IMR-90 (cell line): ENCODE data around the gene ZNF296. TPM values are rescaled to one million over a fixed set of nuclear protein-coding genes. Genes with fewer than 3 reads are reported as not detected.

Experiments
- ATAC-seq: fragments of 200-7000 bp; cut with Tn5 transposase; 2 replicates; pipeline ENCODE4 v1.9.1; 2020; ENCODE audit warnings: low read depth, mild to moderate bottlenecking, moderate library complexity
- BruUV-seq: library from RNA; stranded (reverse); fragments of 400-500 nt; replicated peaks from 2 replicates; lab custom pipeline; 2021; lab: Mats Ljungman, UMichigan
- CTCF ChIA-PET: fragments of 300-600 bp; formaldehyde crosslinking; extraction: SDS; loops from one replicate; lab custom pipeline; 2021; ENCODE audit warnings: antibody characterized with exemption; lab: Yijun Ruan, JAX
- POLR2A ChIA-PET: fragments of 300-600 bp; sonication (Branson Sonifier 250); formaldehyde crosslinking; loops from one replicate; lab custom pipeline; 2022; ENCODE audit warnings: antibody characterized with exemption; ENCODE audit not compliant: unreplicated experiment; lab: Charles Lee
- DNase-seq: peaks from one replicate; pipeline ENCODE4 v3.0.0; 2013
- H2AFZ ChIP-seq: replicated peaks from 2 replicates; pipeline ENCODE3; 2013; ENCODE audit warnings: low read length, mild to moderate bottlenecking; ENCODE audit not compliant: poor library complexity
- H2AK5ac ChIP-seq: 2 replicates; pipeline ENCODE4 v1.6.1; 2013; ENCODE audit warnings: low read depth, low read length, inconsistent platforms
- H2AK9ac ChIP-seq: replicated peaks from 2 replicates; pipeline ENCODE3; 2013; ENCODE audit warnings: mild to moderate bottlenecking, low read depth, low read length, moderate library complexity; ENCODE audit not compliant: poor library complexity
- H2BK120ac ChIP-seq: 2 replicates; pipeline ENCODE4 v1.6.1; 2013; ENCODE audit warnings: low read depth, low read length, inconsistent platforms
- H2BK15ac ChIP-seq: 3 replicates; pipeline ENCODE4 v1.6.1; 2013; ENCODE audit warnings: low read depth, low read length, inconsistent platforms
- H2BK20ac ChIP-seq: 2 replicates; pipeline ENCODE4 v1.6.1; 2013; ENCODE audit warnings: low read depth, mild to moderate bottlenecking, inconsistent platforms, low read length, moderate library complexity
- H2BK5ac ChIP-seq: 2 replicates; pipeline ENCODE4 v1.6.1; 2013; ENCODE audit warnings: mild to moderate bottlenecking, low read depth, low read length, inconsistent platforms; ENCODE audit not compliant: poor library complexity, severe bottlenecking
- H3K14ac ChIP-seq: replicated peaks from 2 replicates; pipeline ENCODE4 v1.6.1; 2013; ENCODE audit warnings: low read depth, low read length, inconsistent platforms
- H3K18ac ChIP-seq: 2 replicates; pipeline ENCODE4 v1.6.1; 2013; ENCODE audit warnings: low read depth, low read length, control low read depth
- H3K23ac ChIP-seq: 2 replicates; pipeline ENCODE4 v1.6.1; 2013; ENCODE audit warnings: low read depth, low read length, inconsistent platforms
- H3K27ac ChIP-seq: 2 replicates; pipeline ENCODE4 v1.5.1; 2013; ENCODE audit warnings: mild to moderate bottlenecking, control low read depth, low read length; ENCODE audit not compliant: insufficient read depth
- H3K27me3 ChIP-seq: 2 replicates; pipeline ENCODE4 v1.6.1; 2013; ENCODE audit warnings: low read length; ENCODE audit not compliant: control insufficient read depth, insufficient read depth
- H3K36me3 ChIP-seq: 2 replicates; pipeline ENCODE4 v1.6.1; 2013; ENCODE audit warnings: low read length, mixed read lengths; ENCODE audit not compliant: control insufficient read depth, insufficient read depth
- H3K4ac ChIP-seq: 2 replicates; pipeline ENCODE4 v1.6.1; 2013; ENCODE audit warnings: low read depth, low read length, inconsistent platforms
- H3K4me1 ChIP-seq: 2 replicates; pipeline ENCODE4 v1.6.1; 2013; ENCODE audit warnings: low read length, mixed read lengths; ENCODE audit not compliant: control insufficient read depth, insufficient read depth
- H3K4me2 ChIP-seq: 2 replicates; pipeline ENCODE4 v1.6.1; 2013; ENCODE audit warnings: low read depth, mild to moderate bottlenecking, control low read depth, low read length, moderate library complexity
- H3K4me3 ChIP-seq: 2 replicates; pipeline ENCODE4 v1.5.1; 2013; ENCODE audit warnings: low read depth, mild to moderate bottlenecking, control low read depth, low read length, moderate library complexity; ENCODE audit not compliant: insufficient read depth
- H3K56ac ChIP-seq: 2 replicates; pipeline ENCODE4 v1.6.1; 2013; ENCODE audit warnings: low read length, inconsistent platforms; ENCODE audit not compliant: insufficient read depth; ENCODE audit errors: extremely low read depth
- H3K79me1 ChIP-seq, 2 experiments: 2 replicates each; pipeline ENCODE4 v1.6.1; 2013; ENCODE audit warnings: low read length in 2 of 2, inconsistent platforms in 1 of 2, low read depth in 1 of 2
- H3K9ac ChIP-seq: 2 replicates; pipeline ENCODE4 v1.6.1; 2013; ENCODE audit warnings: low read depth, low read length, control low read depth
- H3K9me1 ChIP-seq: 2 replicates; pipeline ENCODE4 v1.6.1; 2013; ENCODE audit warnings: low read length, inconsistent platforms; ENCODE audit not compliant: insufficient read depth
- H3K9me3 ChIP-seq: 2 replicates; pipeline ENCODE4 v1.6.1; 2013; ENCODE audit warnings: low read length; ENCODE audit not compliant: control insufficient read depth, insufficient read depth
- H4K20me1 ChIP-seq: 2 replicates; pipeline ENCODE4 v1.6.1; 2013; ENCODE audit warnings: low read length, inconsistent platforms; ENCODE audit not compliant: insufficient read depth
- H4K5ac ChIP-seq: 2 replicates; pipeline ENCODE4 v1.6.1; 2013; ENCODE audit warnings: mild to moderate bottlenecking, low read depth, low read length, control low read depth
- H4K8ac ChIP-seq, 2 experiments: 2 replicates each; pipeline ENCODE4 v1.6.1; 2013; ENCODE audit warnings: low read depth in 2 of 2, low read length in 2 of 2, control low read depth in 1 of 2, inconsistent platforms in 1 of 2
- H4K91ac ChIP-seq: 2 replicates; pipeline ENCODE4 v1.6.1; 2013; ENCODE audit warnings: low read depth, low read length, inconsistent platforms; ENCODE audit not compliant: insufficient read depth
- BHLHE40 ChIP-seq: fragments of 150-350 bp; IDR thresholded peaks from 2 replicates; pipeline ENCODE4 v1.6.1; 2016; ENCODE audit warnings: mild to moderate bottlenecking, low read depth, low read length
- CEBPB ChIP-seq: IDR thresholded peaks from 2 replicates; pipeline ENCODE4 v1.6.1; 2012; ENCODE audit warnings: low read depth, low read length, improper control_type of control experiment
- CHD1 ChIP-seq: IDR thresholded peaks from 2 replicates; pipeline ENCODE4 v1.6.1; 2012; ENCODE audit warnings: low read depth, low read length, improper control_type of control experiment
- FOS ChIP-seq: fragments of 150-350 bp; IDR thresholded peaks from 2 replicates; pipeline ENCODE4 v1.6.1; 2016; ENCODE audit warnings: low read depth, low read length
- MAFK ChIP-seq: IDR thresholded peaks from 2 replicates; pipeline ENCODE4 v1.6.1; 2012; ENCODE audit warnings: low read depth, low read length, improper control_type of control experiment
- MAZ ChIP-seq: IDR thresholded peaks from 2 replicates; pipeline ENCODE4 v1.6.1; 2012; ENCODE audit warnings: low read depth, mild to moderate bottlenecking, low read length, improper control_type of control experiment, moderate library complexity, borderline replicate concordance
- MXI1 ChIP-seq: IDR thresholded peaks from 2 replicates; pipeline ENCODE4 v1.6.1; 2012; ENCODE audit warnings: low read depth, mild to moderate bottlenecking, low read length, moderate library complexity, borderline replicate concordance
- NFE2L2 ChIP-seq: fragments of 150-350 bp; IDR thresholded peaks from 2 replicates; pipeline ENCODE4 v1.6.1; 2016; ENCODE audit warnings: low read depth, mild to moderate bottlenecking, low read length
- POLR2A ChIP-seq: IDR thresholded peaks from 2 replicates; pipeline ENCODE4 v1.6.1; 2012; ENCODE audit warnings: mild to moderate bottlenecking, low read depth, low read length
- RAD21 ChIP-seq: IDR thresholded peaks from 2 replicates; pipeline ENCODE4 v1.6.1; 2012; ENCODE audit warnings: low read length, improper control_type of control experiment
- RCOR1 ChIP-seq: IDR thresholded peaks from 2 replicates; pipeline ENCODE4 v1.6.1; 2012; ENCODE audit warnings: mild to moderate bottlenecking, low read length, improper control_type of control experiment; ENCODE audit not compliant: insufficient replicate concordance
- RFX5 ChIP-seq: IDR thresholded peaks from 2 replicates; pipeline ENCODE4 v1.8.0; 2012; ENCODE audit warnings: low read depth, mild to moderate bottlenecking, low read length, moderate library complexity
- SMC3 ChIP-seq: fragments of 150-350 bp; IDR thresholded peaks from 2 replicates; pipeline ENCODE4 v1.6.1; 2016; ENCODE audit warnings: low read depth, mild to moderate bottlenecking, antibody characterized with exemption, low read length, moderate library complexity
- WGBS, 2 experiments: methylation state at CpG; one replicate each; pipeline versions ENCODE4 v1.1.5 to v1.1.7; 2013; ENCODE audit warnings: missing lambda C conversion rate in 2 of 2; ENCODE audit not compliant: insufficient read length in 1 of 2; ENCODE audit errors: extremely low coverage in 2 of 2; 5-methylcytosine and 5-hydroxymethylcytosine counted together
- dilution Hi-C: fragments of 300-500 bp; cut with HindIII; formaldehyde crosslinking; loops from one replicate; pipeline ENCODE4 v1.14.3; 2018; ENCODE audit warnings: low sequenced_read_pairs; ENCODE audit not compliant: unreplicated experiment
- in situ Hi-C: fragments of 300-500 bp; cut with MboI; formaldehyde crosslinking; loops from 3 replicates; pipeline ENCODE4 v1.14.3; 2019; ENCODE audit warnings: low sequenced_read_pairs, inconsistent platforms, mixed read lengths
- intact Hi-C: fragments of 100-400 bp; cut with micrococcal nuclease; formaldehyde crosslinking; loops from 2 replicates; pipeline ENCODE4 v1.10.0; 2022
- polyA plus RNA-seq, 3 experiments: library from polyadenylated mRNA; depleted of rRNA; stranded (reverse); fragments of >200 nt; gene quantifications; 2 replicates each; pipeline ENCODE4 v1.2.3, GENCODE V29; 2012; ENCODE audit warnings: low replicate concordance in 1 of 3
- total RNA-seq: library from RNA; depleted of rRNA; stranded (reverse); fragments of >200 nt; gene quantifications from 2 replicates; pipeline ENCODE4 v1.2.3, GENCODE V29; 2012
- TF ChIP-seq, protein P1 (sequence below): fragments of 150-350 bp; IDR thresholded peaks from 2 replicates; pipeline ENCODE4 v1.6.1; 2017; ENCODE audit warnings: mild to moderate bottlenecking, antibody characterized with exemption, low read length, low read depth
- TF ChIP-seq, protein P2 (sequence below): conservative IDR thresholded peaks from 2 replicates; pipeline ENCODE4 v1.5.1; 2012; ENCODE audit warnings: mild to moderate bottlenecking, low read depth, low read length, improper control_type of control experiment
- TF ChIP-seq, protein P3 (sequence below): fragments of 150-350 bp; IDR thresholded peaks from 2 replicates; pipeline ENCODE4 v1.6.1; 2016; ENCODE audit warnings: low read depth, mild to moderate bottlenecking, low read length, moderate library complexity, borderline replicate concordance

Gene ZNF296
- total and polyA plus RNA-seq, 2 of the 4 experiments (the other 2 are of a cell fraction) = 0.10 TPM; not detected in 1

DNA sequence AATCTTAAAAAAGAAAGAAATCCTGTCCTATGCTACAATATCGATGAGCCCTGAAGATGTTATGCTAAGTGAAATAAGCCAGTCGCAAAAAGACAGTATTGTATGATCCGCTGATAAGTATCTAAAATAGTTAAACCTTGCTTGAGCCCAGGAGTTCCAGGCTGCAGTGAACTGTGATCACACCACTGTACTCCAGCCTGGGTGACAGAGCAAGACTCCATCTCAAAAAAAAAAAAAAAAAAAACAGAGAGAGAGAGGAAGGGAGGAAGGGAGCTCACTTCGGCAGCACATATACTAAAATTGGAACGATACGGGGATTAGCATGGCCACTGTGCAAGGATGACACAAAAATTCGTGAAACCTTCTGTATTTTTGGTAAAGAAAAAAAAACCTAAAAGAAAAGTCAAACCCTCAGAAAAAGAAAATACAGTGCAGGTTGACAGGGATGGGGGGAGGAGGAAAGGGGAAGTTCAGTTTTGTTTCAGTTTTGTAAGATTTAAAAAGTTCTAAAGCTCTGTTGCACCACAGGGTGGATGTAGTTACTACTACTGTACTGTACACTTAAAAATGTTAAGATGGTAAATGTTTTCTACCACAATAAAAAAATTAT lies 29.0 kb downstream of the ZNF296 start:
- peaks cover 17% of the 10 kb centered on the region; the same call in 1 of the 2 replicates for H3K9me1 ChIP-seq
- H2AK9ac ChIP-seq = no peak overlapping the region
- H2AK5ac ChIP-seq = no peak overlapping the region
- H3K9ac ChIP-seq = no peak overlapping the region
- H3K79me1 ChIP-seq = peaks cover 40 to 67% of the 10 kb centered on the region in 2 experiments
- dilution Hi-C loops = no loop called here
- no peaks in the 10 kb centered on the region for H3K9me3 ChIP-seq
- H4K5ac ChIP-seq = no peak overlapping the region
- no CpG with 5 or more reads among the region's 7 CpGs for WGBS, 2 experiments
- ChIA-PET CTCF (interaction anchor here (0.6 kb wide), 1 partner anchor 1880 kb away, joined by 7 read pairs; no protein-coding TSS in a partner anchor), POLR2A (interaction anchor here (0.6 kb wide), 1 partner anchor 51 kb away, joined by 3 read pairs; no protein-coding TSS in a partner anchor)
- BruUV-seq = no TSS peak
- no peak overlapping the region for H3K4me2 ChIP-seq
- no peak overlapping the region for H3K23ac ChIP-seq
- no peak overlapping the region for H3K4me3 ChIP-seq
- peaks cover 83% of the 10 kb centered on the region for H4K20me1 ChIP-seq
- H2BK15ac ChIP-seq = no peak overlapping the region
- TF ChIP-seq, protein P1, sequence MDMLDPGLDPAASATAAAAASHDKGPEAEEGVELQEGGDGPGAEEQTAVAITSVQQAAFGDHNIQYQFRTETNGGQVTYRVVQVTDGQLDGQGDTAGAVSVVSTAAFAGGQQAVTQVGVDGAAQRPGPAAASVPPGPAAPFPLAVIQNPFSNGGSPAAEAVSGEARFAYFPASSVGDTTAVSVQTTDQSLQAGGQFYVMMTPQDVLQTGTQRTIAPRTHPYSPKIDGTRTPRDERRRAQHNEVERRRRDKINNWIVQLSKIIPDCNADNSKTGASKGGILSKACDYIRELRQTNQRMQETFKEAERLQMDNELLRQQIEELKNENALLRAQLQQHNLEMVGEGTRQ = no peak
- TF ChIP-seq RAD21 = no peak
- no peak for TF ChIP-seq MAFK
- TF ChIP-seq, protein P2, sequence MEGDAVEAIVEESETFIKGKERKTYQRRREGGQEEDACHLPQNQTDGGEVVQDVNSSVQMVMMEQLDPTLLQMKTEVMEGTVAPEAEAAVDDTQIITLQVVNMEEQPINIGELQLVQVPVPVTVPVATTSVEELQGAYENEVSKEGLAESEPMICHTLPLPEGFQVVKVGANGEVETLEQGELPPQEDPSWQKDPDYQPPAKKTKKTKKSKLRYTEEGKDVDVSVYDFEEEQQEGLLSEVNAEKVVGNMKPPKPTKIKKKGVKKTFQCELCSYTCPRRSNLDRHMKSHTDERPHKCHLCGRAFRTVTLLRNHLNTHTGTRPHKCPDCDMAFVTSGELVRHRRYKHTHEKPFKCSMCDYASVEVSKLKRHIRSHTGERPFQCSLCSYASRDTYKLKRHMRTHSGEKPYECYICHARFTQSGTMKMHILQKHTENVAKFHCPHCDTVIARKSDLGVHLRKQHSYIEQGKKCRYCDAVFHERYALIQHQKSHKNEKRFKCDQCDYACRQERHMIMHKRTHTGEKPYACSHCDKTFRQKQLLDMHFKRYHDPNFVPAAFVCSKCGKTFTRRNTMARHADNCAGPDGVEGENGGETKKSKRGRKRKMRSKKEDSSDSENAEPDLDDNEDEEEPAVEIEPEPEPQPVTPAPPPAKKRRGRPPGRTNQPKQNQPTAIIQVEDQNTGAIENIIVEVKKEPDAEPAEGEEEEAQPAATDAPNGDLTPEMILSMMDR = no peak
- TF ChIP-seq SMC3 = no peak
- no peak for TF ChIP-seq RCOR1
- no peak for TF ChIP-seq CHD1
- TF ChIP-seq RFX5 = no peak
- TF ChIP-seq MAZ = no peak
- TF ChIP-seq, protein P3, sequence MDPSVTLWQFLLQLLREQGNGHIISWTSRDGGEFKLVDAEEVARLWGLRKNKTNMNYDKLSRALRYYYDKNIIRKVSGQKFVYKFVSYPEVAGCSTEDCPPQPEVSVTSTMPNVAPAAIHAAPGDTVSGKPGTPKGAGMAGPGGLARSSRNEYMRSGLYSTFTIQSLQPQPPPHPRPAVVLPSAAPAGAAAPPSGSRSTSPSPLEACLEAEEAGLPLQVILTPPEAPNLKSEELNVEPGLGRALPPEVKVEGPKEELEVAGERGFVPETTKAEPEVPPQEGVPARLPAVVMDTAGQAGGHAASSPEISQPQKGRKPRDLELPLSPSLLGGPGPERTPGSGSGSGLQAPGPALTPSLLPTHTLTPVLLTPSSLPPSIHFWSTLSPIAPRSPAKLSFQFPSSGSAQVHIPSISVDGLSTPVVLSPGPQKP = no peak
- TF ChIP-seq CEBPB = no peak
- TF ChIP-seq NFE2L2 = no peak
- no peak for TF ChIP-seq BHLHE40
- no peak for TF ChIP-seq FOS
- no peak for TF ChIP-seq MXI1
- no peak for TF ChIP-seq POLR2A
- H3K4ac ChIP-seq = no peak overlapping the region
- peaks cover 2% of the 10 kb centered on the region; the same call in 1 of the 2 replicates for H3K4me1 ChIP-seq
- ATAC-seq (no peak), DNase-seq (no peak)
- H3K27me3 ChIP-seq = no peaks in the 10 kb centered on the region
- H2AFZ ChIP-seq = no peak overlapping the region
- no peak overlapping the region for H2BK5ac ChIP-seq
- peaks cover 37% of the 10 kb centered on the region for H3K36me3 ChIP-seq
- in situ Hi-C loops = no loop called here
- no peak overlapping the region for H4K8ac ChIP-seq
- H3K18ac ChIP-seq = no peak overlapping the region
- no peak overlapping the region for H4K91ac ChIP-seq
- no peak overlapping the region for H2BK120ac ChIP-seq
- H3K56ac ChIP-seq = no peak overlapping the region
- intact Hi-C loops = no loop called here
- H2BK20ac ChIP-seq = no peak overlapping the region
- no peak overlapping the region for H3K14ac ChIP-seq
- H3K27ac ChIP-seq = no peak overlapping the region
